ENCODE measurements around the gene LY9. TPM values are rescaled to one million over a fixed set of nuclear protein-coding genes. Genes with fewer than 3 reads are reported as not detected.

LY9 gene
- total RNA-seq, 1 donor = not detected

DNA sequence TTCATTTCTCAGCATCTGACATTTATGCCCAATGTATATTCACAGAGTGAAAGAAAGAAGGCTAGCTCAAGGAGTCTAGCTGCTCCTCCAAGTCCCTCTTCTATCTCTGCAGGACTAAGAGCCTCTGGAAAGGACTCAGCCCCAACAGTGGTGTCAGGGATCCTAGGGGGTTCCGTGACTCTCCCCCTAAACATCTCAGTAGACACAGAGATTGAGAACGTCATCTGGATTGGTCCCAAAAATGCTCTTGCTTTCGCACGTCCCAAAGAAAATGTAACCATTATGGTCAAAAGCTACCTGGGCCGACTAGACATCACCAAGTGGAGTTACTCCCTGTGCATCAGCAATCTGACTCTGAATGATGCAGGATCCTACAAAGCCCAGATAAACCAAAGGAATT, 3.7 kb downstream of the LY9 start:
- TF ChIP-seq, protein P1, sequence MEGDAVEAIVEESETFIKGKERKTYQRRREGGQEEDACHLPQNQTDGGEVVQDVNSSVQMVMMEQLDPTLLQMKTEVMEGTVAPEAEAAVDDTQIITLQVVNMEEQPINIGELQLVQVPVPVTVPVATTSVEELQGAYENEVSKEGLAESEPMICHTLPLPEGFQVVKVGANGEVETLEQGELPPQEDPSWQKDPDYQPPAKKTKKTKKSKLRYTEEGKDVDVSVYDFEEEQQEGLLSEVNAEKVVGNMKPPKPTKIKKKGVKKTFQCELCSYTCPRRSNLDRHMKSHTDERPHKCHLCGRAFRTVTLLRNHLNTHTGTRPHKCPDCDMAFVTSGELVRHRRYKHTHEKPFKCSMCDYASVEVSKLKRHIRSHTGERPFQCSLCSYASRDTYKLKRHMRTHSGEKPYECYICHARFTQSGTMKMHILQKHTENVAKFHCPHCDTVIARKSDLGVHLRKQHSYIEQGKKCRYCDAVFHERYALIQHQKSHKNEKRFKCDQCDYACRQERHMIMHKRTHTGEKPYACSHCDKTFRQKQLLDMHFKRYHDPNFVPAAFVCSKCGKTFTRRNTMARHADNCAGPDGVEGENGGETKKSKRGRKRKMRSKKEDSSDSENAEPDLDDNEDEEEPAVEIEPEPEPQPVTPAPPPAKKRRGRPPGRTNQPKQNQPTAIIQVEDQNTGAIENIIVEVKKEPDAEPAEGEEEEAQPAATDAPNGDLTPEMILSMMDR (IDR thresholded peaks at IDR 0.05; ENCODE audit: insufficient read depth, low read length) = no peak
- H3K4me3 ChIP-seq (ENCODE audit: low read depth, low read length) = no peak overlapping the region
- DNase-seq (ENCODE audit: low read depth) = no peak

DNA sequence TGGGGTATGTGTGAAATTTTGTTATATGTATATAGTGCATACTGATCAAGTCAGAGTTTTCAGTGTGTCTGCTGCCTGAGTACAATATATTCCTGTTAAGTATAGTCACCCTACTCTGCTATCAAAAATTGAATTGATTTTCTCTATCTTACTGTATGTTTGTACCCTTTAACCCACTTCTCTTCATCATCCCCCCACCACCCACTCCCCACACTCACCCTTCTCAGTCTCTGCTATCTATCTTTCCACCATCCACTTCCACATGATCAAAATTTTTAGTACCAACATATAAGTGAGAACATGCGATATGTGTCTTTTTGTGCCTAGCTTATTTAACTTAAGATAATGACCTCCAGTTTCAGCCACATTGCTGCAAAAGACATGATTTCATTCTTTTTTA, 4.2 kb downstream of the LY9 start:
- TF ChIP-seq, protein P1 (IDR thresholded peaks at IDR 0.05; ENCODE audit: insufficient read depth, low read length) = no peak
- DNase-seq (ENCODE audit: low read depth) = no peak
- H3K4me3 ChIP-seq (ENCODE audit: low read depth, low read length) = no peak overlapping the region

DNA sequence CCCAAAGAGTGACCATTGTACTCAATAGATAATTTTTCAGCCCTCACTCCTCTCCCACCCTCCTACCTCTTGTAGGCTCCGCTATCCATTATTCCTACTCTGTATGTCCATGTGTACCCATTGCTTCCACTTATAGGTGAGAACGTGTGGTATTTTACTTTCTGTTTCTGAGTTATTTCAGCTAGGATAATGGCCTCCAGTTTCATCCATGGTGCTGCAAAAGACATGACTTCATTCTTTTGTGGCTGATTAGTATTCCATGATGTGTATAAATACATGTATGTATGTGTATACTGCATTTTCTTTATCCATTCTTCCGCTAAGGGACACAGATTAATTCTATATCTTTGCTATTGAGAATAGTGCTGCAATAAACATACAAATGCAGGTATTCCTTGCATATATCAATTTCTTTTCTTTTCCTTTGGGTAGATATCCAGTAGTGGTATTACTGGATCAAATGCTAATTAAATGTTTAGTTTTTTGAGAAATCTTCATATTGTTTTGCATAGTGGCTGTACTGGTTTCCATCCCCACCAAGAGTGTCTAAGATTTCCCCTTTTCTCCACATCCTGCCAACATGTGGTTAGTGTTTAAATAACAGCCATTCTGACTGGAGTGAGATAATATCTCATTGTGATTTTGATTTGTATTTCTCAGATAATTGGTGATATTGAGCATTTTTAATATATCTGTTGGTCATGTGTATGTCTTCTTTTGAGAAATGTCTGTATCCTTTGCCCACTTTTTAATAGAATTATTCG, 4.9 kb downstream of the LY9 start:
- H3K4me3 ChIP-seq (ENCODE audit: low read depth, low read length) = no peak overlapping the region
- TF ChIP-seq, protein P1 (IDR thresholded peaks at IDR 0.05; ENCODE audit: insufficient read depth, low read length) = no peak

DNA sequence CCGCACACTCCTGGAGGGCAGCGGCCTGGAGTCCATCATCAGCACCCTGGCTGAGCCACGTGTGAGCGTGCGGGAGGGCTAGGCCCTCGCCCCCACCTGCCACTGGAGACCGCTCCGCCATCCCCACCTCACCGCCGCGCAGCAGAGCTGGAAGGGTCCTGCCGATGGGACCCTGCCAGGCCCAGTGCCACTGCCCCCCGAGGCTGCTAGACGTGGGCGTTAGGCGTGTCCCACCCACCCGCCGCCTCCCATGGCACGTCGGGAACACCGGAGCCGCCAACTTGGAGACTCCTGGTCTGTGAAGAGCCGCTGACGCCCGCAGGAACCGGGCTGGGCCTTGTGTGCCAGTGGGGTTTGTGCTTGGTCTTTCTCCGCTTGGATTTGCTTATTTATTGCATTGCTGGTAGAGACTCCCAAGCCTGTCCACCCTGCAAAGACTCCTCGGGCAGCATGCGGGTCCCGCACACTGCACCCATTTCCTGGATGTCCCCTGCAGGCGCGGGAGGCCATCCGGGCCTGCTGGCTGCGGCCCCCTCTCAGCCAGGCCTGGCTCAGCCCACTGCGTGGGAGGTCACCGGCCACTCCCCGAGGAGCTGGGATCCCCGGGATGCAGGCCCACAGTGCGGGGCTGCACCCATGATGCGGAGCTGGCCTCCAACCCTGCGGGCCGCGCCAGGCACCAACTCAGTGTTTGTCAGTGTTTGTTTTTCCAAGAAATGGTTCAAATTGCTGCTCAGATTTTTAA, 6.0 kb downstream of the LY9 start:
- no peak for DNase-seq (ENCODE audit: low read depth)
- TF ChIP-seq, protein P1 (IDR thresholded peaks at IDR 0.05; ENCODE audit: insufficient read depth, low read length) = no peak
- no peak overlapping the region for H3K4me3 ChIP-seq (ENCODE audit: low read depth, low read length)

More for the DNA sequence above, 4.9 kb downstream of the LY9 start:
- no peak for DNase-seq (ENCODE audit: low read depth)

DNA sequence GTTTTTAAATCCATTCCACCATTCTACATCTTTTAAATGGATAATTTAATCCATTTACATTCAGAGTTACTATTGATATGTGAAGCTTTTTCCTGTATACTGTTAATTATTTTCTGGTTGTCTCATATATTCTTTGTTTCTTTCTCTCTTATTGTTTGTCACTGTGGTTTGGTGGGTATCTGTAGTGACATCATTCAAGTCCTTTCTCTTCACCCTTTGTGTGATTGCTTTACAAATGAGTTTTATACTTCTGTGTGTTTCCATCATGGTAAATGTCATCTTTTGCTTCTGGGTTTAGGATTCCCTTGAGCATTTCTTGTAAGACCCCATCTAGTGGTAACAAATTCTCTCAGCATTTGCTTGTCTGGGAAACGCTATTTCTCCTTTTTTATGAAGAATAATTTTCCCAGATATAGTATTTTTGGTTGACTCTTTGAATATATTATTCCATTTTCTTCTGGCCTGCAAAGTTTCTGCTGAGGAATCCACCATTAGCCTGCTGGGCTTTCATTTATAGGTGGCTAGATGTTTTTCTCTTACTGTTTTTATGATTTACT, 10.2 kb downstream of the LY9 start:
- TF ChIP-seq, protein P1 (IDR thresholded peaks at IDR 0.05; ENCODE audit: insufficient read depth, low read length) = no peak
- no peak for DNase-seq (ENCODE audit: low read depth)
- H3K4me3 ChIP-seq (ENCODE audit: low read depth, low read length) = no peak overlapping the region

DNA sequence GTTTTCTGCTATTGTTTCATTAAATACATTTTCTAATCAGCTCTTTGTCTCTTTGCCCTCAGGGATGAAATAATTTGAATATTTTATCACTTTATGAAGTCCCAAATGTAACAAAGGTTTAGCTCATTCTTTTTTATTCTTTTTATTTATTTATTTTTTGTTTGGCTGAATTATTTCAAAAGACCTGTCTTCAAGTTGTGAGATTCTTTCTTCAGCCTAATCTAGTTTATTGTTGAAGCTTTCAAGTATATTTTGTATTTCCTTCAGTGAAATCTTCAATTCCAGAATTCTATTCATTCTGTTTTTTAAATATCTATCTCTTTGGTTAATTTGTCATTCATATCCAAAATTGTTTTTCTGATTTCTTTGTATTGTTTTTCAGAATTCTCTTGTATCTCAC, 10.8 kb downstream of the LY9 start:
- no peak for DNase-seq (ENCODE audit: low read depth)
- TF ChIP-seq, protein P1 (IDR thresholded peaks at IDR 0.05; ENCODE audit: insufficient read depth, low read length) = no peak
- H3K4me3 ChIP-seq (ENCODE audit: low read depth, low read length) = no peak overlapping the region

Measured in fibroblast of the aortic adventitia (primary cell).